PC-9 (cell line): ENCODE data around the gene NFX1.

Experiments
- CTCF ChIP-seq: fragments of 200-600 bp; sonication (generic); conservative IDR thresholded peaks from 2 replicates; pipeline ENCODE4 v1.6.1; 2017; ENCODE audit warnings: mixed run types, antibody characterized with exemption, mild to moderate bottlenecking, moderate library complexity
- EZH2 ChIP-seq: fragments of 200-600 bp; sonication (generic); IDR thresholded peaks from 2 replicates; pipeline ENCODE4 v1.8.0; 2017; ENCODE audit warnings: antibody characterized with exemption, low read depth

GRCh38 chr9:33290247-33291030, at the start of gene NFX1:
- TF ChIP-seq CTCF (no peak), EZH2 (no peak)
